GM18873 (cell line): ENCODE measurements around the gene HMGXB3.
A peak's percentile ranks its signal among the peaks of the same experiment; 100 is the strongest.

Source experiments
- ATAC-seq: cut with Tn5 transposase; IDR thresholded peaks from one replicate; pipeline ENCODE4 v1.9.1; 2021; ENCODE audit warnings: mild to moderate bottlenecking, moderate library complexity, moderate number of reproducible peaks; ENCODE audit not compliant: unreplicated experiment, low FRiP score

HMGXB3 gene

GRCh38 chr5:149988126-149988525 is 12.4 kb upstream of the HMGXB3 start:
- no peak for ATAC-seq

- no peak for ATAC-seq
Observed at GRCh38 chr5:149990518-149991376, 9.8 kb upstream of the HMGXB3 start.

- ATAC-seq, result no peak
Observed at GRCh38 chr5:149993471-149993870, 7.1 kb upstream of the HMGXB3 start.

- ATAC-seq, result no peak
Observed at GRCh38 chr5:149995385-149996204, 4.9 kb upstream of the HMGXB3 start.

- no peak for ATAC-seq
Observed at GRCh38 chr5:149996205-149996890, 4.2 kb upstream of the HMGXB3 start.

- ATAC-seq, result no peak
Observed at GRCh38 chr5:149998281-149998680, 2.3 kb upstream of the HMGXB3 start.

GRCh38 chr5:149999359-149999758 is 1.2 kb upstream of the HMGXB3 start:
- no peak for ATAC-seq

GRCh38 chr5:149999866-150000255 is 678 bp upstream of the HMGXB3 start:
- ATAC-seq, result no peak

- ATAC-seq, result peak; percentile 2
Observed at GRCh38 chr5:150000990-150001659, 586 bp downstream of the HMGXB3 start.

GRCh38 chr5:150001660-150002486 is 1.3 kb downstream of the HMGXB3 start:
- peak; percentile 62 for ATAC-seq

GRCh38 chr5:150006318-150006717 is 5.8 kb downstream of the HMGXB3 start:
- ATAC-seq, result no peak

GRCh38 chr5:150007050-150007449 is 6.5 kb downstream of the HMGXB3 start:
- ATAC-seq, result no peak

GRCh38 chr5:150009671-150010387 is 9.3 kb downstream of the HMGXB3 start:
- ATAC-seq, result no peak

GRCh38 chr5:150013931-150014330 is 13.4 kb downstream of the HMGXB3 start:
- ATAC-seq, result no peak

- no peak for ATAC-seq
Observed at GRCh38 chr5:150014456-150014855, 13.9 kb downstream of the HMGXB3 start.

GRCh38 chr5:150015415-150015814 is 14.9 kb downstream of the HMGXB3 start:
- ATAC-seq, result no peak

- ATAC-seq, result no peak
Observed at GRCh38 chr5:150016537-150016936, 16.0 kb downstream of the HMGXB3 start.

GRCh38 chr5:150017226-150018005 is 16.9 kb downstream of the HMGXB3 start:
- no peak for ATAC-seq
